Mucosa of descending colon (tissue), 3 donors: ENCODE measurements around the gene LRCH1. TPM values are rescaled to one million over a fixed set of nuclear protein-coding genes. Genes with fewer than 3 reads are reported as not detected.

Experiments
- ATAC-seq: fragments of 200-7000 bp; cut with Tn5 transposase; one replicate; pipeline ENCODE4 v1.9.1; 2020; ENCODE audit warnings: mild to moderate bottlenecking, moderate library complexity
- DNase-seq, 3 donors: peaks; one replicate each; pipeline ENCODE4 v3.0.0-alpha.2; 2020
- H3K36me3 ChIP-seq: fragments of 200-600 bp; one replicate; pipeline ENCODE4 v1.8.0; 2021; ENCODE audit warnings: low read depth, mild to moderate bottlenecking
- H3K4me1 ChIP-seq: fragments of 200-600 bp; one replicate; pipeline ENCODE4 v1.8.0; 2021; ENCODE audit warnings: low read depth, mild to moderate bottlenecking
- H3K4me3 ChIP-seq: fragments of 200-600 bp; one replicate; pipeline ENCODE4 v1.8.0; 2021; ENCODE audit warnings: mild to moderate bottlenecking
- H3K9me3 ChIP-seq: fragments of 200-600 bp; one replicate; pipeline ENCODE4 v1.8.0; 2021; ENCODE audit warnings: mild to moderate bottlenecking
- intact Hi-C, 2 donors: fragments of 100-400 bp; cut with DNase I in 1 of 2; cut with micrococcal nuclease in 1 of 2; formaldehyde crosslinking; loops; one replicate each; pipeline versions ENCODE4 v1.11.0 to v1.11.1; 2022; cut with DNase I, micrococcal nuclease
- total RNA-seq, 3 donors: library from RNA; stranded (reverse); fragmentation: NEBNext Ultra II Directional in 2 of 3; extraction: Animal tissue kit (Norgen Biotek cat#: 25700) in 2 of 3; gene quantifications; one replicate each; pipeline versions ENCODE4 v1.2.1 to v1.2.4, GENCODE V29; 2021 to 2023
- TF ChIP-seq, protein P1 (sequence below): fragments of 200-600 bp; IDR thresholded peaks from one replicate; pipeline ENCODE4 v1.8.0; 2022; ENCODE audit warnings: antibody characterized with exemption, mild to moderate bottlenecking
- donor health status: DM: no; HTN: no; CAD: no; lungs with moderate emphysema.
- donor health status: DM: no; HTN: no; CAD: no.
- donor health status: DM: no; HTN: yes; CAD: no.

LRCH1 gene
- total RNA-seq, 3 donors from 2014 or later, result 13.4 to 44.1 (median 16.1) TPM

DNA sequence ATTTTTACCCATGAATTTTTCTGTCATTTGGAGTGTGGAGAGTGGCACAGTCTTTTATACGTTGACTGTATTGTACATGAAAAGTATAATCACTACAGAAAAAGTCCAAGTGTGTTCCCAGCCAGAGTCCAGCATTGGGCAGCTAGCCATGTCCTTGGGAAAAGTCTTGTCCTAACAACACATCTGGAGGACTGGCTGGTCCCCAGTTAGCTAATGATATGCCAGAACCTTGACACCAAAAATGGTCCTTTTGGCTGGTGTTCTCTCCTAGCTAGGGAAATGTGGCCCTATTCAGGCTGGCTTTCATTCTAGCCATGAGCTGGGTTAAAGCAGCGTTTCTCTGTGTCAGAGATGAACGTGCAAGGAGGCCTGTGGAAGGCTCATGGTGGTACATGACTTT, 145.0 kb downstream of the LRCH1 start:
- DNase-seq, result peak in 1 of 3 donors; percentile 34
- no peaks in the 10 kb centered on the region for H3K36me3 ChIP-seq
- intact Hi-C loops, result no loop called here
- no peak for ATAC-seq
- no peaks in the 10 kb centered on the region for H3K4me1 ChIP-seq
- TF ChIP-seq, protein P1, sequence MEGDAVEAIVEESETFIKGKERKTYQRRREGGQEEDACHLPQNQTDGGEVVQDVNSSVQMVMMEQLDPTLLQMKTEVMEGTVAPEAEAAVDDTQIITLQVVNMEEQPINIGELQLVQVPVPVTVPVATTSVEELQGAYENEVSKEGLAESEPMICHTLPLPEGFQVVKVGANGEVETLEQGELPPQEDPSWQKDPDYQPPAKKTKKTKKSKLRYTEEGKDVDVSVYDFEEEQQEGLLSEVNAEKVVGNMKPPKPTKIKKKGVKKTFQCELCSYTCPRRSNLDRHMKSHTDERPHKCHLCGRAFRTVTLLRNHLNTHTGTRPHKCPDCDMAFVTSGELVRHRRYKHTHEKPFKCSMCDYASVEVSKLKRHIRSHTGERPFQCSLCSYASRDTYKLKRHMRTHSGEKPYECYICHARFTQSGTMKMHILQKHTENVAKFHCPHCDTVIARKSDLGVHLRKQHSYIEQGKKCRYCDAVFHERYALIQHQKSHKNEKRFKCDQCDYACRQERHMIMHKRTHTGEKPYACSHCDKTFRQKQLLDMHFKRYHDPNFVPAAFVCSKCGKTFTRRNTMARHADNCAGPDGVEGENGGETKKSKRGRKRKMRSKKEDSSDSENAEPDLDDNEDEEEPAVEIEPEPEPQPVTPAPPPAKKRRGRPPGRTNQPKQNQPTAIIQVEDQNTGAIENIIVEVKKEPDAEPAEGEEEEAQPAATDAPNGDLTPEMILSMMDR, result no peak
- H3K9me3 ChIP-seq, result no peaks in the 10 kb centered on the region
- H3K4me3 ChIP-seq, result no peak overlapping the region

DNA sequence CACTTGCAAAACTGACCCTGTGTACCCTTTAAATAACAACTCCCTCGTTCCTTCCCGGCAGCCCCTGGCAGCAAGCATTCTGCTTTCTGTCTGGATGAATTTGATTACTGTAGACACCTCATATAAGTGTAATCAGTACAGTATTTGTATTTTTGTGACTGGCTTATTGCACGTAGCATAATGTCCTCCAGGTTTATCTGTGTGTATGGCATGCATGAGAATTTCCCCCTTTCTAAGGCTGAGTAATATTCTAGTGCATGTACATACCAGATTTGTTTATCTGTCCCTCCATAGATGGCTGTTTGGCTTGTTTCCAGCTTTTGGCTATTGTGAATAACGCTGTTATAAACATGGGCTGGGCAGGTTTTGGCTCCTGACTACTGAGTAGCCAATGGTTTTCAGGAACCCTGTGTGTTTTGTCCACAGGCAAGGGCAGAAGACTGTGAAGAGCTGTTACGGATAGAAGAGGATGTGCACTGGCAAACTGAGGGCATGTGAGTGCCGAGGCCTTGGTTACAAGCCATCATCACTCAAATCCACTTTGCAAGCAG, 146.0 kb downstream of the LRCH1 start:
- TF ChIP-seq, protein P1, result no peak
- intact Hi-C loops, result no loop called here
- H3K36me3 ChIP-seq, result no peaks in the 10 kb centered on the region
- no peak for DNase-seq
- no peak overlapping the region for H3K4me3 ChIP-seq
- H3K9me3 ChIP-seq, result no peaks in the 10 kb centered on the region
- no peak for ATAC-seq
- H3K4me1 ChIP-seq, result no peaks in the 10 kb centered on the region

DNA sequence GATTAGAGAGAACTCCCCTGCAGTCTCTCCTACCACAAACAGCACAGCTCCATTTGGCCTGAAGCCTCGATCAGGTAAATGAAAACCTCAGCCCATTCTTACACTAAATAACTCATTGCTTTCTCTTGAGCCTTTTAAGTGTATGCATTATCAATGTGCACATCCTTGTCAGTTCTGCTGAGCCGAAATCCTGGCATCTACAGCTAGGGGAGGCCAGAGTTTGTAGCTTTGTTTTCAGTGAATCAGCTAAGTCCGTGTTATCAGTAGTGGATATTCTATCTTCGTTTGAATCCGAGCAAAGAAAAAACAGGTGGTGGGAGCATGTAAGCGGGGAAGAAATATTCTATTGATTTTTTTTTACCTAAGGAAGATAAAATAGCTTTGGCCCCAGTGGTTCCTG, 159.6 kb downstream of the LRCH1 start:
- DNase-seq (no peak), ATAC-seq (no peak)
- Histone ChIP-seq H3K4me3 (no peak overlapping the region), H3K36me3 (no peaks in the 10 kb centered on the region), H3K9me3 (no peaks in the 10 kb centered on the region), H3K4me1 (no peaks in the 10 kb centered on the region)
- intact Hi-C loops, result no loop called here
- TF ChIP-seq, protein P1, result no peak

DNA sequence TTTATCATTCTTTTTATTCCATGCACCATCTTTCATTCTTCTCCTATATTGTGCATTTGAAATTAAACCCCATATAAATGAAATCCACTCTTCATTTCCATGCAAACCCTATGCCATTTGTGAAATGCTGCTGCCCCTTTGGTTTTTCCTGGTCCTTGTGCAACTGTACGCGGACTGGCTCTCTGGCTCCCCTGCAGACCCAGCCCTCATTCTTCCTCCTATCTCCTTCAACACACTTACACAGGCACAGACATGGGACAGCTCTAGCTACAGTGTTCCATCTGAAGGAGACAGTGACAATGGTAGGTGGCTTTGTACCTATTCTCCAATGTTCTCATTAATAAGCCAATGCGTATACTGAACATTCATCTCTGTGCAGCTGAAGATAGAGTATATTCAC, 162.4 kb downstream of the LRCH1 start:
- Histone ChIP-seq H3K4me1 (no peaks in the 10 kb centered on the region), H3K9me3 (no peaks in the 10 kb centered on the region), H3K36me3 (no peaks in the 10 kb centered on the region), H3K4me3 (no peak overlapping the region)
- TF ChIP-seq, protein P1, result no peak
- intact Hi-C loops, result loop anchor here in 1 of 2 donors (5.0 kb wide), 1 partner anchor 168 kb away; no protein-coding TSS in a partner anchor
- no peak for DNase-seq
- no peak for ATAC-seq

DNA sequence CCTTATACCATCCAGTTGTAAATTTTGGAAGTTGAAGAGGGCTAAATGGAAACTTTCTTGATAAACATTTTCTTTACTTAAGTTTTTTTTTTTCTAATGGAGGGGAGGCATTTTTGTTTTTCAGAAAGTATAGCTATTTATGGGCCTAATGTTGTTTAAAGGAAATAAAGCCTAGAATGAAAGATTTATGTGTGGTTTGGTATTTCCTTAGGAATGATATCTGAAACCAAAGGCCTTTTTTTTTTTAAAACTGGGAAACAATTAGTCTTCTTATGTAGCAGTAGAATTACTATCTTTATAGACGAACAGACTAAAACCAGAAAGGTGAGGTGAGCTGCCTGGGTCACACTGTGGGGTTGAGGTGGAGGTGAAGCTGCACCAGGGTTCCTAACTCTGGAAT, 163.9 kb downstream of the LRCH1 start:
- intact Hi-C loops, result loop anchor here in 1 of 2 donors (5.0 kb wide), 1 partner anchor 170 kb away; no protein-coding TSS in a partner anchor
- Histone ChIP-seq H3K4me1 (no peaks in the 10 kb centered on the region), H3K9me3 (no peaks in the 10 kb centered on the region), H3K36me3 (no peaks in the 10 kb centered on the region), H3K4me3 (no peak overlapping the region)
- DNase-seq (no peak), ATAC-seq (no peak)
- TF ChIP-seq, protein P1, result no peak

DNA sequence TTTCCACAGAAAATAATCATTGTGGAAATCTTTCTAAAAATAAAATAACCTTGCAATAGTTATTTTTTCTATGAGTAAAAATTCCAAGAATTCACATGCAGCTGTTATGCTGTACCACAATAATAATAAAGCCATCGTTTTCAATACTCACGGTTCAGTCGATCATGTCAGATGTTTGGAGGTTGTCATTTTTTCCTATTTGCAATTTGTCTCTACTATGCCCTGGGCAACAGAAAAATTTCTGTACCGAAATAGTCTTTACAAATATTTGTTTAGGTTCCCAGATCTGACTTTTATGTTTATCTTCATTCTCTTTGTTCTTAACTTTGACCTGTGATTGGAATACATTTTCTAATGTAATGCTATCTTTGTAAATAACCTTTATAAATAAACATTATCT, 164.3 kb downstream of the LRCH1 start:
- TF ChIP-seq, protein P1, result no peak
- DNase-seq (no peak), ATAC-seq (no peak)
- no peaks in the 10 kb centered on the region for H3K9me3 ChIP-seq
- intact Hi-C loops, result loop anchor here in 1 of 2 donors (5.0 kb wide), 1 partner anchor 170 kb away; no protein-coding TSS in a partner anchor
- no peaks in the 10 kb centered on the region for H3K36me3 ChIP-seq
- no peak overlapping the region for H3K4me3 ChIP-seq
- H3K4me1 ChIP-seq, result no peaks in the 10 kb centered on the region
